GM19239 (cell line): ENCODE data around the gene CSF3R.
"Not testable (repeated sequence)": the region's sequence is repeated elsewhere in the genome, so short reads cannot be mapped to it uniquely, and the experiment has no call there.

Experiments used
- DNase-seq: peaks from one replicate; pipeline ENCODE4 v3.0.0; 2011; ENCODE audit warnings: low spot score; ENCODE audit not compliant: insufficient read length
- FAIRE-seq: peaks from 2 replicates; lab custom pipeline; 2011; peaks lifted over from hg19 to GRCh38; lab: Jason Lieb, UNC

The CSF3R gene

GRCh38 chr1:36514501-36514900 lies 31.8 kb upstream of the CSF3R start:
- DNase-seq (no peak), FAIRE-seq (no peak)

DNA sequence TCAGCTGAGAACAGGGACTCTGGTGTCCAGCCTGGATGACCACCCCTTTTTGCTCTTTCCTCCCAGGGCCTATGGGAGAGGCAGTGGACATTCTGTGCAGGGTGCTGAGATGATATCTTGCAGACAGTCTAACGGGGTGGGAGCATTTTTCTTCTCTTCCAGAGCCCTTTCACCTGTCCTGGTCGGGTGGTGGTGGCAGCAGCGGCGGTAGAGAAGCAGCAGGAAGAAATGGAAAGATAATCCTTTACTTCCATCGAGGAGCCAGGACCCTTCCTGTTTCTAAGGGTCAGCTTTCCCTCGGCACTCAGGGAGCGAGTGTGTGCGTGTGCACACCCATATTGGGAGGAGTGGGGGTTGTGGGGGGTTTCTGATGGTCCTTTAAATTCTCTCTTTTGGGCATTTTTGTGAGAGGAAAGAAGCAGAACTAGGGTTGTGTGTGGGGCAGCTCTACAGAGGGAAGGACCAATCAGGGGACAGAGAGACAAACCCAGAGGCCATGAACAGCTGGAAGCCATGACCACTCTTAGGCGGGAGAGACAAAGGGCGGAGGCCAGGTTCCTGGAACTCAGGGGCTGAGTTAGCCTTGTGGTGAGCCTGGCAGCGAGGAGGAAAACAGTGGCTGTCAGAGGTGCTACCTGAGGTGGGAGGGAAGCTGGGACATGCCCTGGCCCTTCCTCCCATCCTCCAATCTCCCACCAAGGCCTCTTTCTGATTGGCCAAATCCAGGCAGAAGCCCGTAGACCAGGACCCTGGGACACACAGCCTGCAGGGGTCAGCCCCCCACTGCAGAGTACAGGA lies 31.2 kb upstream of the CSF3R start:
- no peak for FAIRE-seq
- no peak for DNase-seq

- no peak for DNase-seq
- no peak for FAIRE-seq
Observed at GRCh38 chr1:36512842-36513241, 30.1 kb upstream of the CSF3R start.

DNA sequence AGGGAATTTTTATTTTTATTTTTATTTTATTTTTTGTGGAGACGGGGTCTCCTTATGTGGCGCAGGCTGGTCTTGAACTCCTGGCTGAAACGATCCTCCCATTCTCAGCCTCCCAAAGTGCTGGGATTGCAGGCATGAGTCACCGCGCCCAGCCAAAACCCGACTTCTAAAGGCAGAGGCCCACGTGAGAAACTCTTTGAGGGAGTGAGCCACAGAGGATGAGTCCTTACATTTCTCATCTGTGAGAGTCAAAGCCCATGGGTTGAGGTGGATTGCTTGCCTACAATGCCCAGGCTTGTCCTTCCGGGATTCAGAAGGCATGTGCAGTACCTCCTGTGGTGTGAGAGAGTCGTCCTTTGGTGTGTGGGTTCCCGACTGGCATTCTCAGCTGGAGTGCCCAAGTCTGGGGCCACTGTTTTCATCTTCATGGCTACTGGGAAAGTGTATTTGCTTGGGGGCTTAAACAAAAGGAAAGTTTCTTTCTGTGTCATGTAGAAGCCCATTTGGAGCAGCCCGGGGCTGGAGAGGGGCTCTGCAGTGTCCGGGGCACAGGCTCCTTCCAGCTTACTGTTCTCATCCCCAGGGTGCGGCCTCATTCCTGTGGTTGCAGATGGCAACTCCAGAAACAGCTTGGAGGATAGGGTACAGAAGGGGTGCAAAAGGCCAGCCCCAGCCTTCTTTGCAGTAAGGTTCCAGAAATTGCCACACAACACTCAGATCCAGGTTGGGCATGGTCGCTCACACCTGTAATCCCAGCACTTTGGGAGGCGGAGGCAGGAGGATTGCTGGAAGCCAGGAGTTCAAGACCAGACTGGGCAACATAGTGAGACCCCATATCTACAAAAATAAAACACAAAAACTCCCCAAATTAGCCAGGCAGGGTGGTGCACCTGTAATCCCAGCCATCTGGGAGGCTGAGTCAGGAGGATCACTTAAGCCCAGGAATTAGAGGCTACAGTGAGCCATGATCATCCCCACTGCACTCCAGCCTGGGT lies 29.4 kb upstream of the CSF3R start:
- DNase-seq (no peak), FAIRE-seq (no peak)

DNA sequence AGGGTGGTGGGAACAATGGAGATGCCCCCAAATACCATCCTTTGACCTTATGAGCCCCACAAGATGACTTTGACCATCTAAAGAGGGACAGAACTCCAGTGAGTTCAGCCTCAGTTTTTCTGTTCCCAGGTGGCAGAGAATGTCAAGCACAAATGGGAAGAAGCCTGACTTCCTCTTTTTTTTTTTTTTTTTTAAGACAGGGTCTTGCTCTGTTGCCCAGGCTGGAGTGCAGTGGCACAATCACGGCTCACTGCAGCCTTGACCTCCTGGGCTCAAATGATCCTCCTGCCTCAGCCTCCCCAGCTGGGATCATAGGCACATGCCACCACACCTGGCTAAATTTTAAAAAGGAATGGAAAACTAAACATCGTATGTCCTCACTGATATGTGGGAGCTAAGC lies 28.5 kb upstream of the CSF3R start:
- not testable (repeated sequence) for DNase-seq, FAIRE-seq

DNA sequence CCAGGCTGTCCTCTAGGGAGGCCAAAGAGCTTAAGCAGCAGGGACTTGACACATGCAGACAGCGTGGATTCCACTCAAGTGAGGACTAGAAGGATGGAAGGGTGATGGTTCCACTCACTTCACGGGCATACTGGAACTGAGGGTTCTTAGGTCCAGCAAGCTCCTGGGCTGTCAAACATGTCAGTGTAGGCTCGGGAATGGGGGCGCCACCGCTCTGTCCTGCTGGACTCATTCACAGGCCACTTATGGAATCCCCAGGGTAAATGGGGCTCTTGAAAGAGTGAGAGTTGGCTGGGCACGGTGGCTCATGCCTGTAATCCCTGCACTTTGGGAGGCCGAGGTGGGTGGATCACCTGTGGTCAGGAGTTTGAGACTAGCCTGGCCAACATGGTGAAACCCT lies 27.7 kb upstream of the CSF3R start:
- no peak for FAIRE-seq

GRCh38 chr1:36508257-36508656 lies 25.5 kb upstream of the CSF3R start:
- no peak for FAIRE-seq
- no peak for DNase-seq

More for the DNA sequence above, 27.7 kb upstream of the CSF3R start:
- DNase-seq: no peak

DNA sequence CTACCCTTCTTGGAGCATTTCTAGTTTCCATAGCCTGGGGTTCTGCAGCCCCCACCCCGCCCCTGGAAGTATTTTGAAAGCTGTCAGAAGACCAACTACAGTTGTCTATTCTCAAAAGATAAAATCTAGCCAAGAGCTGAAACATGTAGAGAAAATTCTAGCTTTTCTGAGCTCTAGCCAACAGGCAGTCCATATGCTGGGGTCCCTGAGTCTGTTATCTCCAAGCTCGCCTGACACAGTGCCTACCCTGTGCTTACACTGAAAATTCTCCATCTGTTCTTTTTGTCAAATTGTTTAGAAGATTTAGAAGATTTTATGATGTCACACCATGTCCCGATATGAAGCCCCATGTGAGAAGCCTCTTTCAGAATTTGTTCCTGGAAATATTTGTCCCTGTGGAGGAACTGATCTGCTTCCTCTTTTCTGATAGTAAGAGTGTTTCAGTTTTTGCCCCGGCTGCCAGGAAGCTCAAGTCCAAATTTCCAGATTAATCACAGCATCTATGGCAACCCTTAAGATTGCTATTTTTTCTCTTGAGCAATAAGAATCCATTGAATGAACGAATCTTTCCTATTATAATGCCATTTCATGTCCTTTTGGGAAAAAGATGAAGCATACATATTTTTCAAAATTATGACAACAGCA lies 23.7 kb upstream of the CSF3R start:
- no peak for DNase-seq
- no peak for FAIRE-seq

GRCh38 chr1:36503733-36504132 lies 21.0 kb upstream of the CSF3R start:
- DNase-seq: no peak
- FAIRE-seq: no peak

- no peak for DNase-seq
- no peak for FAIRE-seq
Observed at GRCh38 chr1:36503159-36503558, 20.4 kb upstream of the CSF3R start.

GRCh38 chr1:36502616-36503015 lies 19.9 kb upstream of the CSF3R start:
- DNase-seq: no peak

DNA sequence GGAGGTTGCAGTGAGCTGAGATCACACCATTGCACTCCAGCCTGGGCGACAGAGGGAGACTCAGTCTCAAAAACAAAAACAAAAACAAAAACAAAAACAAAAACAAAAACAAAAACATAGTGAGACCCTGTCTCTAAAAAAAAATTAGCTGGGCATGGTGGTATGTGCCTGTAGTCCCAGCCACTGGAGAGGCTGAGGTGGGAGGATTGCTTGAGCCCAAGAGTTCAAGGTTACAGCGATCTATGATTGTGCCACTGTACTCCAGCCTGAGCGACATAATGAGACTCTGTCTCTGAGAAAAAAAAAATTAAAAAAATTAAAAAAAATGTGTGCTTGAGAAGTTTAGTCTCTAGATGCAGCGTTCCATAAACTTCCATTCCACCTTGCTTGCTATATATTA lies 19.2 kb upstream of the CSF3R start:
- FAIRE-seq, DNase-seq: not testable (repeated sequence)

More at GRCh38 chr1:36502616-36503015, 19.9 kb upstream of the CSF3R start:
- no peak for FAIRE-seq

- no peak for DNase-seq
- no peak for FAIRE-seq
Observed at GRCh38 chr1:36497207-36497606, 14.5 kb upstream of the CSF3R start.

DNA sequence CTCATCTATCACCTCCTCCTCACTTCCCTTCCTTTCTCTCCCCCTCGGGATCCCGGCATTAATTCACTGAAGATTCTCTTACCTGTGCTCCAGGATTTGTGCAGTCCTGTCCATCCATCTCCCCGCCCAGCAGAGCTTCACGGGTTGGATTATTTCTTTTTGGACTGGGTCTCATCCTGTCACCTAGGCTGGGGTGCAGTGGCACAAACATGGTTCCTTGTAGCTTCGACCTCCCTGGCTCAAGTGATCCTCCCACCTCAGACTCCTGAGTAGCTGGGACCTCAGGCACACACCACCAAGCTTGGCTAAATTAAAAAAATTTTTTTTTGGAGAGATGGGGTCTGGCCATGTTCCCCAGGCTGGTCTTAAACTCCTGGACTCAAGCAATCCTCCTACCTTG lies 12.3 kb upstream of the CSF3R start:
- FAIRE-seq (no peak), DNase-seq (no peak)

- FAIRE-seq (no peak), DNase-seq (no peak)
Observed at GRCh38 chr1:36493524-36493923, 10.8 kb upstream of the CSF3R start.

- FAIRE-seq: no peak
Observed at GRCh38 chr1:36492491-36492890, 9.8 kb upstream of the CSF3R start.

DNA sequence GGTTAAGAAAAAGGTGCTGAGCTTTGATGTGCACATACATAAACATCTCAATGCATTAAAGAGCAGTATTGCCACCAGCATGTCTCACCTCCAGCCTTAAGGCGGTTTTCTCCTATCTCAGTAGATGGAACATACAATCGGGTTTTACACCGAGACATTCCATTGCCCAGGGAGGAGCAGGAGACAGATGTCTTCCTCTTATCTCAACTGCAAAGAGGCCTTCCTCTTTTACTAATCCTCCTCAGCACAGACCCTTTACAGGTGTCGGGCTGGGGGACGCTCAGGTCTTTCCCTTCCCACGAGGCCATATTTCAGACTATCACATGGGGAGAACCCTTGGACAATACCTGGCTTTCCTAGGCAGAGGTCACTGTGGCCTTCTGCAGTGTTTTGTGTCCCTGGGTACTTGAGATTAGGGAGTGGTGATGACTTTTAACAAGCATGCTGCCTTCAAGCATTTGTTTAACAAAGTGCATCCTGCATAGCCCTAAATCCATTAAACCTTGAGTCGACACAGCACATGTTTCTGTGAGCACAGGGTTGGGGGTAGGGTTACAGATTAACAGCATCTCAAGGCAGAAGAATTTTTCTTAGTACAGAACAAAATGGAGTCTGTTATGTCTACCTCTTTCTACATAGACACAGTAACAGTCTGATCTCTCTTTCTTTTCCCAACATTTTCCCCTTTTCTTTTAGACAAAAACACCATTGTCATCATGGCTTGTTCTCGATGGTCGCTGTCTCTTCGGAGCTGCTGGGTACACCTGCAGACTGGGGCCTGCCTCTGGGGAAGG lies 6.7 kb upstream of the CSF3R start:
- not testable (repeated sequence) for DNase-seq, FAIRE-seq

More at GRCh38 chr1:36492491-36492890, 9.8 kb upstream of the CSF3R start:
- no peak for DNase-seq

DNA sequence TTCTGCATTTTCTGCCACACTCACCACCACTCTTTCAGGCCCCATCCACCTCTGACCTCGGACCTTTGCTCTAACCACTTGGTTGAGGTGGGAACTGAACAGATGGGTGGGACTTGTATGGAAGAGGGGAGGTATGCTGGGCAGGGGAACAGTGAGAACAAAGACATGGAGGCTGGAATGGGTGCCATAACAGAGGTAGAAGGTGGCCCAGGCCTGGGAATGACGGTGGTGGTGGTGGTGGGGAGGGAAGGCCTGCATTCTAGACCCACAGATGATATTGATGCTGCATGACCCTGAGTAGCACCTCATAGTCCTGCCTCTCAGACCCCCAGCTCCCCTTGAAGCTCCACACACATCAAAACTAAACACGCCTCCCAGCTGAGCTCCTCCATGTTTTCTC lies 5.2 kb upstream of the CSF3R start:
- DNase-seq: no peak
- no peak for FAIRE-seq

DNA sequence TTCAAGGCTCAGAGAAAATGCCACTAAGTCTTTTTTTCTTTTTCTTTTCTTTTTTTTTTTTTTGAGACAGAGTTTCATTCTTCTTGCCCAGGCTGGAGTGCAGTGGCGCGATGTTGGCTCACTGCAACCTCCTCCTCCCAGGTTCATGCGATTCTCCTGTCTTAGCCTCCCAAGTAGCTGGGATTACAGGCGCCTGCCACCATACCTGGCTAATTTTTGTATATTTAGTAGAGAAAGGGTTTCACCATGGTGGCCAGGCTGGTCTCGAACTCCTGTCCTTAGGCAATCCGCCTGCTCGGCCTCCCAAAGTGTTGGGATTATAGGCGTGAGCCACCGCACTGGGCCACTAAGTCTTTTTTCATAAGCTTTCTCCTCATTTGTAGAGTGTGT lies 4.6 kb upstream of the CSF3R start:
- not testable (repeated sequence) for FAIRE-seq, DNase-seq
